SK-N-SH (cell line): ENCODE measurements around the gene MME. TPM values are rescaled to one million over a fixed set of nuclear protein-coding genes. Genes with fewer than 3 reads are reported as not detected.

Experiments
- CTCF ChIA-PET: fragments of 300-600, 350-600 bp; formaldehyde crosslinking; extraction: SDS; loops from one replicate; lab custom pipeline; 2021; lab: Yijun Ruan, JAX
- POLR2A ChIA-PET: fragments of 350-600 bp; sonication (Branson Sonifier 250); formaldehyde crosslinking; extraction: SDS; loops from one replicate; lab custom pipeline; 2020; ENCODE audit warnings: antibody characterized with exemption, inconsistent platforms; lab: Yijun Ruan, JAX
- DNase-seq: peaks from one replicate; pipeline ENCODE4 v3.0.0; 2012
- H2AFZ ChIP-seq: fragments of 200-600 bp; sonication (generic); 2 replicates; pipeline ENCODE4 v1.8.1; 2016; ENCODE audit warnings: antibody characterized with exemption, mild to moderate bottlenecking, low read depth
- H3F3A ChIP-seq: fragments of 200-600 bp; sonication (generic); replicated peaks from 2 replicates; pipeline ENCODE3; 2016; ENCODE audit warnings: antibody characterized with exemption, mild to moderate bottlenecking; ENCODE audit not compliant: insufficient read depth
- H3K27ac ChIP-seq, 2 experiments: fragments of 200-500 bp in 1 of 2; fragments of 200-600 bp in 1 of 2; sonication (Bioruptor generic) in 1 of 2; sonication (generic), shearing (Covaris generic) in 1 of 2; 2 replicates each; pipeline versions ENCODE4 v1.5.1 to v1.6.1; 2014 to 2016; ENCODE audit warnings: low read depth in 2 of 2, inconsistent platforms in 1 of 2, low read length in 1 of 2, mild to moderate bottlenecking in 1 of 2, mixed read lengths in 1 of 2
- H3K27me3 ChIP-seq: fragments of 200-600 bp; sonication (generic), shearing (Covaris generic); 2 replicates; pipeline ENCODE4 v1.6.1; 2016; ENCODE audit warnings: mixed run types; ENCODE audit not compliant: insufficient read depth
- H3K36me3 ChIP-seq, 2 experiments: fragments of 200-500 bp in 1 of 2; fragments of 200-600 bp in 1 of 2; sonication (Bioruptor generic) in 1 of 2; sonication (generic) in 1 of 2; replicated peaks in 1 of 2; 2 replicates each; pipeline versions ENCODE3 to v1.5.1; 2014 to 2016; ENCODE audit warnings: low read length in 1 of 2, mild to moderate bottlenecking in 1 of 2; ENCODE audit not compliant: insufficient read depth in 2 of 2, control insufficient read depth in 1 of 2
- H3K4me1 ChIP-seq, 2 experiments: fragments of 200-500 bp in 1 of 2; fragments of 200-600 bp in 1 of 2; sonication (Bioruptor generic) in 1 of 2; sonication (generic), shearing (Covaris generic) in 1 of 2; 2 replicates each; pipeline versions ENCODE4 v1.5.1 to v1.6.1; 2014 to 2016; ENCODE audit warnings: low read depth in 1 of 2, low read length in 1 of 2, mixed run types in 1 of 2; ENCODE audit not compliant: insufficient read depth in 2 of 2, control insufficient read depth in 1 of 2
- H3K4me2 ChIP-seq: fragments of 200-600 bp; sonication (generic), shearing (Covaris generic); 2 replicates; pipeline ENCODE4 v1.6.1; 2017; ENCODE audit warnings: mixed run types
- H3K4me3 ChIP-seq, 2 experiments: fragments of 200-500 bp in 1 of 2; fragments of 200-600 bp in 1 of 2; sonication (Bioruptor generic) in 1 of 2; sonication (generic), shearing (Covaris generic) in 1 of 2; 2 replicates each; pipeline versions ENCODE4 v1.5.1 to v1.8.1; 2014 to 2016; ENCODE audit warnings: low read depth in 2 of 2, inconsistent platforms in 1 of 2, low read length in 1 of 2, mild to moderate bottlenecking in 1 of 2, mixed read lengths in 1 of 2, moderate library complexity in 1 of 2
- H3K79me2 ChIP-seq: fragments of 200-600 bp; sonication (generic); 2 replicates; pipeline ENCODE4 v1.8.1; 2017; ENCODE audit warnings: mild to moderate bottlenecking; ENCODE audit not compliant: insufficient read depth
- H3K9ac ChIP-seq: fragments of 200-600 bp; sonication (generic); 2 replicates; pipeline ENCODE4 v1.6.1; 2017; ENCODE audit warnings: mixed run types
- H3K9me2 ChIP-seq: fragments of 200-600 bp; sonication (generic); 2 replicates; pipeline ENCODE4 v1.6.1; 2017; ENCODE audit warnings: mixed run types
- H3K9me3 ChIP-seq: fragments of 200-600 bp; sonication (generic); 2 replicates; pipeline ENCODE4 v1.6.1; 2017; ENCODE audit warnings: mixed run types, mild to moderate bottlenecking, moderate library complexity
- H4K20me1 ChIP-seq: fragments of 200-600 bp; sonication (generic); 2 replicates; pipeline ENCODE4 v1.6.1; 2017; ENCODE audit warnings: mild to moderate bottlenecking, mixed run types; ENCODE audit not compliant: insufficient read depth
- ELF1 ChIP-seq: IDR thresholded peaks from 2 replicates; pipeline ENCODE4 v1.4.0; 2012
- EP300 ChIP-seq, 2 experiments: IDR thresholded peaks; 2 replicates each; pipeline versions ENCODE4 v1.4.0 to v1.6.1; 2012; ENCODE audit warnings: borderline replicate concordance in 1 of 2, low read depth in 1 of 2, low read length in 1 of 2
- EZH2phosphoT487 ChIP-seq: fragments of 200-600 bp; sonication (generic); IDR thresholded peaks from 2 replicates; pipeline ENCODE4 v1.6.1; 2017; ENCODE audit warnings: low read depth, mixed run types, mild to moderate bottlenecking, antibody characterized with exemption, moderate library complexity, borderline replicate concordance
- FOXJ3 ChIP-seq: sonication (generic); formaldehyde crosslinking; IDR thresholded peaks from 2 replicates; pipeline ENCODE4 v1.5.1; 2020; ENCODE audit warnings: mild to moderate bottlenecking, missing genetic modification reagents
- GABPA ChIP-seq: IDR thresholded peaks from 2 replicates; pipeline ENCODE4 v1.4.0; 2012; ENCODE audit warnings: low read depth, mild to moderate bottlenecking
- GATA2 ChIP-seq: sonication (generic); formaldehyde crosslinking; IDR thresholded peaks from 2 replicates; pipeline ENCODE4 v1.5.0; 2020; ENCODE audit warnings: mild to moderate bottlenecking, missing genetic modification reagents
- MEF2A ChIP-seq: IDR thresholded peaks from 2 replicates; pipeline ENCODE4 v1.4.0; 2012; ENCODE audit warnings: low read depth, borderline replicate concordance
- MXI1 ChIP-seq: IDR thresholded peaks from 2 replicates; pipeline ENCODE4 v1.6.1; 2012; ENCODE audit warnings: mild to moderate bottlenecking, low read depth, low read length, improper control_type of control experiment
- NRF1 ChIP-seq: IDR thresholded peaks from 2 replicates; pipeline ENCODE4 v1.6.1; 2012; ENCODE audit warnings: low read depth, mild to moderate bottlenecking, low read length
- RFX5 ChIP-seq: IDR thresholded peaks from 2 replicates; pipeline ENCODE4 v1.6.1; 2012; ENCODE audit warnings: mild to moderate bottlenecking, improper control_type of control experiment, low read length
- RXRA ChIP-seq: IDR thresholded peaks from 2 replicates; pipeline ENCODE4 v1.4.0; 2012; ENCODE audit warnings: low read depth, mild to moderate bottlenecking, borderline replicate concordance
- SIN3A ChIP-seq: IDR thresholded peaks from 2 replicates; pipeline ENCODE4 v1.6.1; 2012; ENCODE audit warnings: low read depth, mild to moderate bottlenecking, low read length, moderate library complexity, borderline replicate concordance
- TAF1 ChIP-seq: IDR thresholded peaks from 2 replicates; pipeline ENCODE4 v1.6.1; 2012; ENCODE audit warnings: low read depth, mild to moderate bottlenecking, low read length, moderate library complexity, borderline replicate concordance
- TEAD4 ChIP-seq: IDR thresholded peaks from 2 replicates; pipeline ENCODE4 v1.4.0; 2012; ENCODE audit warnings: mild to moderate bottlenecking, borderline replicate concordance; ENCODE audit not compliant: insufficient read depth
- YY1 ChIP-seq: IDR thresholded peaks from 2 replicates; pipeline ENCODE4 v1.4.0; 2012; ENCODE audit warnings: low read depth, mild to moderate bottlenecking
- WGBS: methylation state at CpG from one replicate; pipeline ENCODE4 v1.1.6; 2017; ENCODE audit warnings: low lambda C conversion rate; 5-methylcytosine and 5-hydroxymethylcytosine counted together
- polyA plus RNA-seq, 3 experiments: library from polyadenylated mRNA; depleted of rRNA; stranded (reverse); fragments of >200 nt; gene quantifications; 2 replicates each; pipeline ENCODE4 v1.2.3, GENCODE V29; 2012
- TF ChIP-seq, protein P1 (sequence below): IDR thresholded peaks from 2 replicates; pipeline ENCODE4 v1.4.0; 2012; ENCODE audit warnings: low read depth
- TF ChIP-seq, protein P2 (sequence below): fragments of 150-350 bp; IDR thresholded peaks from 2 replicates; pipeline ENCODE4 v1.6.1; 2017; ENCODE audit warnings: antibody characterized with exemption, low read length, low read depth, borderline replicate concordance
- TF ChIP-seq, protein P3 (sequence below): fragments of 200-600 bp; sonication (generic); IDR thresholded peaks from 2 replicates; pipeline ENCODE4 v1.6.1; 2017; ENCODE audit warnings: antibody characterized with exemption, mild to moderate bottlenecking, moderate library complexity
- TF ChIP-seq, protein P4 (sequence below): IDR thresholded peaks from 2 replicates; pipeline ENCODE4 v1.6.1; 2012; ENCODE audit warnings: mild to moderate bottlenecking, low read depth, low read length, moderate library complexity

The MME gene
- polyA plus RNA-seq, 1 of the 3 experiments (the other 2 are of a cell fraction), result 167 TPM

DNA sequence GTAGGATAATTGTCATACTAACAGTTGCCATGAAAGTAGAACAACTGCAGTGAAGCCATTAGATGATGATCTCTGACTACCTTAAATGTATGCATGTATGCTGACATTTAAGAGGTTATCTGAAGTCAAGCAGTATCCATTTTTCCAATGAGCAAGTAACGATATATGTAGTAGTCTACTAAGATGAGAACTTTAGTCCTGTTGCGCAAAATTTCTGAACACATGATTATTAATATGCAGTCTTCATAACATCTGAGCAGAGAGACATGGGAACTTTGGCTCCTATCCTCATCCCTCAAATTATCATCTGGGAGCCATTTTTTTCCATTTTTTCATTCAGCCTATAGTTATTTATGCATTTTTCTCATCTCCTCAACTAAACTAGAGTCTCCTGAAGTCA, 79.2 kb downstream of the MME start (continued):
- TF ChIP-seq SIN3A (no peak), GATA2 (CRISPR knock-in tag) (no peak), ELF1 (no peak)
- TF ChIP-seq, protein P1, sequence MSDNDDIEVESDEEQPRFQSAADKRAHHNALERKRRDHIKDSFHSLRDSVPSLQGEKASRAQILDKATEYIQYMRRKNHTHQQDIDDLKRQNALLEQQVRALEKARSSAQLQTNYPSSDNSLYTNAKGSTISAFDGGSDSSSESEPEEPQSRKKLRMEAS, result no peak

DNA sequence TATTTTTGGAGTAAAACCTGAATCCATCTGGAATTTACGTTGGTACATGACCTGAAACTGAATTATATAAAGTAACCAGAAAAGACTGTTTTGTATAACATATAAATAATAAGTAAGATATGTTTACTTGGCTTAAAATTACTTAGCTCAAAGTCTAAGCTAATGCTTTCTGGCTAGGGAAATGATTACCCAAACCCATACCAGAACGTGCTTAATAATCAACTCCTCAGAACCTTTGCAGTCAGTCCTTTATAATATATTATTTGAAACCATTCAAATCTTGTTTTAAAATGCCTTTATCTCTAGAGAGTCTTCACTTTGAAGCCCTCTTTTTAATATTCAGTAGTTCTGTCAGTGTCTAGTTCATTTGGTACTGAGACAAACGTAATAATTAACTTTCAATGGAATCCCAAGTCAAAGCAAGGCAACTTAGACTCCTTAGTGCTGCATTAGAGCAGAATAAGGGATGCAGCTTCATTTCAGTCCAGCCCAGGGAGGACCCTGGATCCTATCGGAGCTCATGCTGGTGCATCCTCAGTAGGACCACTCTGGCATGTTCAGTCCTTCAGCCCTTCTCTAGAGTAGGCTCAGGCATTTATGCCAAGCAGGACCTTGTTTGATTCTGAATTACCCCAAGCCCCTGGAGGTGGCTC, 81.6 kb downstream of the MME start:
- Histone ChIP-seq H3K4me1 (no peaks in the 10 kb centered on the region), H3K36me3 (peaks cover 0 to 45% of the 10 kb centered on the region in 2 experiments), H3K9me2 (no peaks in the 10 kb centered on the region; the same call in 1 of the 2 replicates), H3K4me2 (no peak overlapping the region), H3K79me2 (no peaks in the 10 kb centered on the region), H3K27ac (no peak overlapping the region), H2AFZ (no peak overlapping the region), H3K9me3 (no peaks in the 10 kb centered on the region), H3F3A (no peaks in the 10 kb centered on the region), H3K27me3 (no peaks in the 10 kb centered on the region), H4K20me1 (no peaks in the 10 kb centered on the region), H3K9ac (no peak overlapping the region), H3K4me3 (no peak overlapping the region)
- WGBS, result 36% methylated on average over 4 of the region's 4 CpGs
- no peak for DNase-seq
- ChIA-PET POLR2A (no interaction called here), CTCF (no interaction called here)
- TF ChIP-seq SIN3A (no peak), MXI1 (no peak), FOXJ3 (CRISPR knock-in tag) (no peak), NRF1 (no peak), EP300 (IDR thresholded peaks at IDR 0.05; ENCODE audit: borderline replicate concordance in 1 of 2, low read depth in 1 of 2, low read length in 1 of 2) (no peak), EZH2phosphoT487 (no peak), RXRA (no peak), RFX5 (no peak), ELF1 (no peak), MEF2A (no peak), TAF1 (no peak), TEAD4 (no peak), GABPA (no peak), YY1 (no peak)
- TF ChIP-seq, protein P2, sequence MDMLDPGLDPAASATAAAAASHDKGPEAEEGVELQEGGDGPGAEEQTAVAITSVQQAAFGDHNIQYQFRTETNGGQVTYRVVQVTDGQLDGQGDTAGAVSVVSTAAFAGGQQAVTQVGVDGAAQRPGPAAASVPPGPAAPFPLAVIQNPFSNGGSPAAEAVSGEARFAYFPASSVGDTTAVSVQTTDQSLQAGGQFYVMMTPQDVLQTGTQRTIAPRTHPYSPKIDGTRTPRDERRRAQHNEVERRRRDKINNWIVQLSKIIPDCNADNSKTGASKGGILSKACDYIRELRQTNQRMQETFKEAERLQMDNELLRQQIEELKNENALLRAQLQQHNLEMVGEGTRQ, result no peak
- TF ChIP-seq, protein P3, sequence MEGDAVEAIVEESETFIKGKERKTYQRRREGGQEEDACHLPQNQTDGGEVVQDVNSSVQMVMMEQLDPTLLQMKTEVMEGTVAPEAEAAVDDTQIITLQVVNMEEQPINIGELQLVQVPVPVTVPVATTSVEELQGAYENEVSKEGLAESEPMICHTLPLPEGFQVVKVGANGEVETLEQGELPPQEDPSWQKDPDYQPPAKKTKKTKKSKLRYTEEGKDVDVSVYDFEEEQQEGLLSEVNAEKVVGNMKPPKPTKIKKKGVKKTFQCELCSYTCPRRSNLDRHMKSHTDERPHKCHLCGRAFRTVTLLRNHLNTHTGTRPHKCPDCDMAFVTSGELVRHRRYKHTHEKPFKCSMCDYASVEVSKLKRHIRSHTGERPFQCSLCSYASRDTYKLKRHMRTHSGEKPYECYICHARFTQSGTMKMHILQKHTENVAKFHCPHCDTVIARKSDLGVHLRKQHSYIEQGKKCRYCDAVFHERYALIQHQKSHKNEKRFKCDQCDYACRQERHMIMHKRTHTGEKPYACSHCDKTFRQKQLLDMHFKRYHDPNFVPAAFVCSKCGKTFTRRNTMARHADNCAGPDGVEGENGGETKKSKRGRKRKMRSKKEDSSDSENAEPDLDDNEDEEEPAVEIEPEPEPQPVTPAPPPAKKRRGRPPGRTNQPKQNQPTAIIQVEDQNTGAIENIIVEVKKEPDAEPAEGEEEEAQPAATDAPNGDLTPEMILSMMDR, result no peak
- TF ChIP-seq, protein P1, result no peak
- TF ChIP-seq, protein P4, sequence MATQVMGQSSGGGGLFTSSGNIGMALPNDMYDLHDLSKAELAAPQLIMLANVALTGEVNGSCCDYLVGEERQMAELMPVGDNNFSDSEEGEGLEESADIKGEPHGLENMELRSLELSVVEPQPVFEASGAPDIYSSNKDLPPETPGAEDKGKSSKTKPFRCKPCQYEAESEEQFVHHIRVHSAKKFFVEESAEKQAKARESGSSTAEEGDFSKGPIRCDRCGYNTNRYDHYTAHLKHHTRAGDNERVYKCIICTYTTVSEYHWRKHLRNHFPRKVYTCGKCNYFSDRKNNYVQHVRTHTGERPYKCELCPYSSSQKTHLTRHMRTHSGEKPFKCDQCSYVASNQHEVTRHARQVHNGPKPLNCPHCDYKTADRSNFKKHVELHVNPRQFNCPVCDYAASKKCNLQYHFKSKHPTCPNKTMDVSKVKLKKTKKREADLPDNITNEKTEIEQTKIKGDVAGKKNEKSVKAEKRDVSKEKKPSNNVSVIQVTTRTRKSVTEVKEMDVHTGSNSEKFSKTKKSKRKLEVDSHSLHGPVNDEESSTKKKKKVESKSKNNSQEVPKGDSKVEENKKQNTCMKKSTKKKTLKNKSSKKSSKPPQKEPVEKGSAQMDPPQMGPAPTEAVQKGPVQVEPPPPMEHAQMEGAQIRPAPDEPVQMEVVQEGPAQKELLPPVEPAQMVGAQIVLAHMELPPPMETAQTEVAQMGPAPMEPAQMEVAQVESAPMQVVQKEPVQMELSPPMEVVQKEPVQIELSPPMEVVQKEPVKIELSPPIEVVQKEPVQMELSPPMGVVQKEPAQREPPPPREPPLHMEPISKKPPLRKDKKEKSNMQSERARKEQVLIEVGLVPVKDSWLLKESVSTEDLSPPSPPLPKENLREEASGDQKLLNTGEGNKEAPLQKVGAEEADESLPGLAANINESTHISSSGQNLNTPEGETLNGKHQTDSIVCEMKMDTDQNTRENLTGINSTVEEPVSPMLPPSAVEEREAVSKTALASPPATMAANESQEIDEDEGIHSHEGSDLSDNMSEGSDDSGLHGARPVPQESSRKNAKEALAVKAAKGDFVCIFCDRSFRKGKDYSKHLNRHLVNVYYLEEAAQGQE, result no peak
